ENCODE measurements around the gene CCNB2.

Gene CCNB2

DNA sequence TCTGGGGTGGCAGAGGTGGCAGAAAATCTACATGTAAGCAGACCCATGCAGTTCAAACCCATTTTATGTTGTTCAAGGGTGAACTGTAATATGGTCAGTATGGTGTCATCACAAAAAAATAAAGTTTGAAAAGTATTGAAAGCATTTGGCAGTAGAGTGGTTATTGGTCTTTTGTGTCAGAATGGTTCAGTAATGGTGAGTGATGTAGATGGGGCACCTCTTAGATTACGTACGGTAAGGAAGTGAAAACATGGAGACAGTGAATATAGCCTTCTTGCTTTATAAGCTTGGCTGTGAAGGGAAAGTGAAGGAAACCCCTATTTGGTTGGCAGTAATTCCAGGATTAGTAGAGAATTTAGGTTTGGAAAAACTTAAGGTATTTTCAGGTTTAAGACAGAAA lies 17.2 kb upstream of the CCNB2 start:
- no peak for DNase-seq (ENCODE audit: low read depth, low spot score)
- ChIA-PET POLR2A (no interaction called here), CTCF (interaction anchor here (1.0 kb wide), 1 partner anchor 131 kb away, joined by 3 read pairs; no protein-coding TSS in a partner anchor)
- no peak overlapping the region for H3K4me3 ChIP-seq (ENCODE audit: low read depth, low read length)
- TF ChIP-seq, protein P1, sequence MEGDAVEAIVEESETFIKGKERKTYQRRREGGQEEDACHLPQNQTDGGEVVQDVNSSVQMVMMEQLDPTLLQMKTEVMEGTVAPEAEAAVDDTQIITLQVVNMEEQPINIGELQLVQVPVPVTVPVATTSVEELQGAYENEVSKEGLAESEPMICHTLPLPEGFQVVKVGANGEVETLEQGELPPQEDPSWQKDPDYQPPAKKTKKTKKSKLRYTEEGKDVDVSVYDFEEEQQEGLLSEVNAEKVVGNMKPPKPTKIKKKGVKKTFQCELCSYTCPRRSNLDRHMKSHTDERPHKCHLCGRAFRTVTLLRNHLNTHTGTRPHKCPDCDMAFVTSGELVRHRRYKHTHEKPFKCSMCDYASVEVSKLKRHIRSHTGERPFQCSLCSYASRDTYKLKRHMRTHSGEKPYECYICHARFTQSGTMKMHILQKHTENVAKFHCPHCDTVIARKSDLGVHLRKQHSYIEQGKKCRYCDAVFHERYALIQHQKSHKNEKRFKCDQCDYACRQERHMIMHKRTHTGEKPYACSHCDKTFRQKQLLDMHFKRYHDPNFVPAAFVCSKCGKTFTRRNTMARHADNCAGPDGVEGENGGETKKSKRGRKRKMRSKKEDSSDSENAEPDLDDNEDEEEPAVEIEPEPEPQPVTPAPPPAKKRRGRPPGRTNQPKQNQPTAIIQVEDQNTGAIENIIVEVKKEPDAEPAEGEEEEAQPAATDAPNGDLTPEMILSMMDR (IDR thresholded peaks at IDR 0.05; ENCODE audit: insufficient read depth, low read length, missing control alignments): no peak

DNA sequence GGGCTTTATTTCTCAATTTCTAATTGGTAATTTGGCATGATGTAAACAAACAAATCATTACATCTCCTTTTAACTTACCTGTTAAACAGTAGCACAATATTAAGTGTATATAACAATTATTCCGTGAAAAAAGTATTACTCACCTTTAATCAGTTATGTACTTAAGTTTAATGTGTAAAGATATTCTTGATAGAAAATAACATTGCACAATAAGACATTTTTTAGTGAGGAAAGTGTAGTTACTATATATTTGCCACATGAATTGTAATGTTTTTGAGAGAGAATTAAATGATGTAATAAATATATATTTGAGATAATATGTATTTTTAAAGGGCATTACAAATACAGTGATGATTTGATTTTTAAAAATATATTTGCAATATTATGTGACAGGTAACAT lies 10.9 kb upstream of the CCNB2 start:
- CTCF ChIA-PET: no interaction called here
- TF ChIP-seq, protein P1 (IDR thresholded peaks at IDR 0.05; ENCODE audit: insufficient read depth, low read length, missing control alignments): no peak
- no peak for DNase-seq (ENCODE audit: low read depth, low spot score)
- no peak overlapping the region for H3K4me3 ChIP-seq (ENCODE audit: low read depth, low read length)
- POLR2A ChIA-PET: no interaction called here

DNA sequence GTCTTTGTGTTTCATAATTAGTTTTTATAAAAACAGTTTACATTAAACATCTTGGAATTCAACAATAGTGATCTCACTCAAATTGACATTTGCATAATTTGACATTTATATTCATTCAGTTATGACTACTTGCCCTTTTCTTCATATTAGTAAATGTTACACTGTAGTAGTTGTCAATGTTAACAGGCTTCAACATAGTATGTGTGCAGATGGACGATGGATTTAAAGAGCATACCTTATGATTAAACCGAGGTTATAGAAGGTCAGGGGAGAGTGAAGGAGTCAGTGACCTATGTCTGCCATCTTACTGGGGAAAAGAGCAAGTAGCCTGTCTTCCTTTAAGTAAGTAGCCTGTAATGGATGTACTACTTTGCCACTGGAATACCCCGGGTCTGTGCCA lies 8.5 kb upstream of the CCNB2 start:
- POLR2A ChIA-PET: no interaction called here
- CTCF ChIA-PET: interaction anchor here (0.7 kb wide), 1 partner anchor 131 kb away, joined by 3 read pairs; no protein-coding TSS in a partner anchor
- TF ChIP-seq, protein P1 (IDR thresholded peaks at IDR 0.05; ENCODE audit: insufficient read depth, low read length, missing control alignments): no peak
- no peak overlapping the region for H3K4me3 ChIP-seq (ENCODE audit: low read depth, low read length)
- no peak for DNase-seq (ENCODE audit: low read depth, low spot score)

DNA sequence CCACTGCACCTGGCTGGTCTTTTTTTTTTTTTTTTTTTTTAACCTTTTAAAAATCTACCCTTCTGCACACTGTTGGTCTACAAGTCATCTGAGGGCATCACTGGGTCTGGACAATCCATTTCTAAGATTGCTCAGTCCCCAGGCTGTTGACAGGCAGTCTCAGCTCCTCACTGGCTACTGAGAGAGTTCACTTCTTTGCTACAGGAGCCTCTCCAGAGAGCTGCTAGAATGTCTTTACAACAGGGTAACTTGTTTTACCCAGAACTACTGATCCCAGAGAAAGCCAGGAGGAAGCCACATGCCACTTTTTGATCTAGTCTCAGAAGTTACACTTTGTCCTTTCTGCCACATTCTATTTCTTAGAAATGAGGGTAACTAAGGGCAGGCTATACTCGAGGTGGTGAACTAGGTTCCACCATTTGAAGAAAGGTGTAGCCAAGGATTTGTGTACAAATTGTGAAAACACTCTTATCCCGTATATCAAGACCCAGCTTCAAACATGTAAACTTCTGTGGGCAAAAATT lies 5.7 kb upstream of the CCNB2 start:
- POLR2A ChIA-PET: no interaction called here
- no peak for DNase-seq (ENCODE audit: low read depth, low spot score)
- CTCF ChIA-PET: no interaction called here

DNA sequence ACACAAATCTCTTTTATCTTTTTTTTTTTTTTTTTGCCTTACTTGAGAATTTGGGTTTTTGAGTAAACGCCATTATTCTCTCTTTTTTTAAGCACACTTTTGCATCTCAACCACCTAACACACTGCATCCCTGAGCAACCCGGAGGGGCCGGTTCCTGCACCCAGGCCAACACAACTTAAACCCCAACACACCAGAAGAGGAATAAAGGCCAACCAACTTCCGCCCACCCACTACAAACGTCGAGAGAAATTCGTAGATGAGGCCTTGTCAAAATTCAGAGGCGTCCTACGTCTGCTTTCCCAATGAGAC lies 389 bp upstream of the CCNB2 start:
- ChIA-PET POLR2A (no interaction called here), CTCF (no interaction called here)
- peak overlapping the region; percentile 98 for H3K4me3 ChIP-seq (ENCODE audit: low read depth, low read length)
- TF ChIP-seq, protein P1 (IDR thresholded peaks at IDR 0.05; ENCODE audit: insufficient read depth, low read length, missing control alignments): no peak
- DNase-seq (ENCODE audit: low read depth, low spot score): no peak

More for the DNA sequence above, 5.7 kb upstream of the CCNB2 start:
- H3K4me3 ChIP-seq (ENCODE audit: low read depth, low read length): no peak overlapping the region
- TF ChIP-seq, protein P1 (IDR thresholded peaks at IDR 0.05; ENCODE audit: insufficient read depth, low read length, missing control alignments): no peak

DNA sequence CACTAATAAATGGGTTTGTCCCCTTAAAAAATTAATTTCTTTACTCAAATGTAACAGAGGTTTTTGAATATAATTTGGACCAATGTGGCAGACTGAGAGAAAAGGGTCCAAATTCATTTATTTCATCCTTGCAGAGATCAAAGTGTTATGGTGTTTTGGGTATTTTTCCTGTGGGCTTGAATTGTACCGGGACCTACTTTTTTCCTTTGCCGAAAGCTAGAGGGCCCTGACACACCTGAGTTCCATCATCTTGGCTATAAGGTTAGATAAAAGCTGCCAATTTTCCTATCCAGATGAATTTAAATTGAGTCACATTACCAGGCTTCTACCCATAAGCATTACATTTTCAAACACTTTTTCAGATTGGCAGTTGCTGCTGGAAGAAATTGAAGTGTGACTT lies 908 bp downstream of the CCNB2 start:
- peak overlapping the region; percentile 98 for H3K4me3 ChIP-seq (ENCODE audit: low read depth, low read length)
- ChIA-PET POLR2A (no interaction called here), CTCF (interaction anchor here (1.2 to 1.5 kb wide), 2 partner anchors 119 to 126 kb away, joined by 3 to 5 read pairs; partner anchors contain the start of gene RNF111)
- no peak for DNase-seq (ENCODE audit: low read depth, low spot score)
- TF ChIP-seq, protein P1 (IDR thresholded peaks at IDR 0.05; ENCODE audit: insufficient read depth, low read length, missing control alignments): no peak
